GM19452 (cell line): Measurements from ENCODE around the gene STAT2.
"Not testable (repeated sequence)": the region's sequence is repeated elsewhere in the genome, so short reads cannot be mapped to it uniquely, and the experiment has no call there.

Experiments
- ATAC-seq: cut with Tn5 transposase; IDR thresholded peaks from one replicate; pipeline ENCODE4 v1.9.1; 2021; ENCODE audit not compliant: unreplicated experiment

STAT2 gene

GRCh38 chr12:56332512-56333196 lies 27.3 kb downstream of the STAT2 start:
- ATAC-seq: no peak

DNA sequence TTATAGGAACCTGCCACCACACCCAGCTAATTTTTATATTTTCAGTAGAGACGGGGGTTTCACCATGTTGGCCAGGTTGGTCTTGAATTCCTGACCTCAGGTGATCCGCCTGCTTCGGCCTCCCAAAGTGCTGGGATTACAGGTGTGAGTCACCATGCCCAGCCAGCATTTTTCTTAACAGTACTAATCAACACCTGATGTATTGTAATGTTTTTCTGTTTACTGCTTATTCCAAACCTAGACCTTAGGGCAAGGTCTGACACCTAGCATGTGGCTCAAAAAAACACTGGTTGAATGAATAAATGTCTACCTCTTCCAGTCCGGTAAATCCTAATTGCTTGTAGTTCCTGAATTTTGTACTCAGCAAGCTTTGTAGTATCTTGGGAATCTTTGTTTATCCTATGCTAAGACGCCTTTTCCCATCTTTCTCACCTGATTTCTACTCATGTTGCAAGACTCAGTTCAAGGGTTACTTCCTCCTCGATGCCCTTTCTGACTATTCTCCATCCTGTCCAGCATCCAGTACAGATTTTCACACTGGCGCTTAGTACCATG lies 28.9 kb downstream of the STAT2 start:
- ATAC-seq: no peak

- ATAC-seq: no peak
Observed at GRCh38 chr12:56326533-56326932, 33.4 kb downstream of the STAT2 start.

DNA sequence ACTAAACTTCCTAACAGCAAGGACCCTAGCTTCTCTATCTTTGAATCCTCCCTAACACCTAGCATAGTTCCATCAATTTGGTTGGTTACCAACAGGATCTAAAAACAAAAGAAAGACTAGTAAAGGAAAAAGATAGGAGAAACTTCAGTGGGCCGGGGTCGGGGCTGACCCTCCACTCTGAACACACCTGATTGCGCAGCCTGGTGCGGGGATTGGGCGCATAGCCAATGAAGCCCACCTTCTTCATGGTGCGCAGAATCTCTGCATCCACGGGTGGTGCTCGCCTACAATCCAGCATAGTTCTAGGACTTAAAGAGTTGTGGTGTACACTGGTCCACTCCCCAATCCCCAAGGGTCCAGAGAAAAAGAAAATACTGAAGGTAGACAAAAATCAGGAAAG lies 33.8 kb downstream of the STAT2 start:
- ATAC-seq: no peak

- no peak for ATAC-seq
Observed at GRCh38 chr12:56324206-56324605, 35.7 kb downstream of the STAT2 start.

DNA sequence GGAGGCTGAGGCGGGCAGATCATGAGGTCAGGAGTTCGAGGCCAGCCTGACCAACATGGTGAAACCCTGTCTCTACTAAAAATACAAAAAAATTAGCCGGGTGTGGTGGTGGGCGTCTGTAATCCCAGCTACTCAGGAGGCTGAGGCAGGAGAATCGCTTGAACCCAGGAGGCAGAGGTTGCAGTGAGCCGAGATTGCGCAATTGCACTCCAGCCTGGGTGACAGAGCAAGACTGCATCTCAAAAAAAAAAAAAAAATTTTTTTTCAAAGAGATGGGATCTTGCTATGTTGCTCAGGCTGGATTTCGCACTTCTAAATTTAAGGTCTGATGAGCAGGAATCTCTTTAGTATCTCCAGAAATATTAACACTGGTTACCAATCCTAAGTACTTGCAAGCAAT lies 38.3 kb downstream of the STAT2 start:
- ATAC-seq: not testable (repeated sequence)

GRCh38 chr12:56321027-56321426 lies 38.9 kb downstream of the STAT2 start:
- no peak for ATAC-seq

DNA sequence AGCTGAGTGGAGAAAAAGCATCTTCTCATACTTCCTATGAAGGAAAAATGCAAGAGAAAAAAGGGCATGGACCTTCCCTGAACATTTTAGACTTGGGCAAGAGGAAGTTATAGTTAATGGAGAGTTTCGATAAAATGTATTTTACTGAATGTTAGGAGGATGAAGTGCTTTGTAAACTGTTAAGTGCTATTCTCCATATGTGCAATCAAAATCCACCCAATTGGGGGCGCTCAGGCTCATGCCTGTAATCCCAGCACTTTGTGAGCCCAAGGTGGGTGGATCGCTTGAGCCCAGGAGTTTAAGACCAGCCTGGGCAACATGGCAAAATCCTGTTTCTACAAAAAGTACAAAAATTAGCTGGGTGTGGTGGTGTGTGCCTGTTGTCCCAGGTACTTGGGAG lies 42.2 kb downstream of the STAT2 start:
- ATAC-seq: no peak

GRCh38 chr12:56315622-56316473 lies 44.1 kb downstream of the STAT2 start, which contains the start of gene CNPY2:
CNPY2 (minus strand) TSS chr12:56315988; CDS start chr12:56315217, 771 bp downstream.
- ATAC-seq: peak; percentile 88

DNA sequence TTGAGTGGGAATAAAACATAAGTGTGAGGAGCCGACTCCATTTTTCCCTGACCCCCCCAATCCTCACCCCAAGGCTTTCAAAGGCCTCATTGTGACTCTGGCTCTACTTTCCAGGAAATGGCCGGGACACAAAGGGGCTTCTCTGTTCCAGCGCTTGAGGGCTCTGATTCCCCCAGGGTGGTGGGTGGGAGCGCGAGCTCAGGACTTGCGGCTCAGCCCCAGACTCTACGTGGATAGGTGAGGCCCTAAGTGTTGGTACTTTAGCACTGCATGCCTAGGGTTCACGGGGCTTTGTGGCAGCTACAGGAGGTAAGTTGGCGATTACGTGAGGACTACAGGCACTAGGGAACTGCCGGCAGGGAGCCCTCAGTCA lies 44.7 kb downstream of the STAT2 start:
- ATAC-seq: no peak

GRCh38 chr12:56311003-56311402 lies 48.9 kb downstream of the STAT2 start:
- no peak for ATAC-seq

- ATAC-seq: no peak
Observed at GRCh38 chr12:56308714-56309113, 51.2 kb downstream of the STAT2 start.

- ATAC-seq: no peak
Observed at GRCh38 chr12:56307221-56307965, 52.5 kb downstream of the STAT2 start.

- no peak for ATAC-seq
Observed at GRCh38 chr12:56304872-56305590, 54.9 kb downstream of the STAT2 start.

GRCh38 chr12:56304276-56304675 lies 55.6 kb downstream of the STAT2 start:
- ATAC-seq: no peak

GRCh38 chr12:56300644-56301464 lies 59.1 kb downstream of the STAT2 start:
- no peak for ATAC-seq

- ATAC-seq: peak; percentile 91
Observed at GRCh38 chr12:56299853-56300643, 59.9 kb downstream of the STAT2 start, which contains the start of gene CS. CS (minus strand) TSS chr12:56300330; CDS start chr12:56300201, 129 bp downstream.

DNA sequence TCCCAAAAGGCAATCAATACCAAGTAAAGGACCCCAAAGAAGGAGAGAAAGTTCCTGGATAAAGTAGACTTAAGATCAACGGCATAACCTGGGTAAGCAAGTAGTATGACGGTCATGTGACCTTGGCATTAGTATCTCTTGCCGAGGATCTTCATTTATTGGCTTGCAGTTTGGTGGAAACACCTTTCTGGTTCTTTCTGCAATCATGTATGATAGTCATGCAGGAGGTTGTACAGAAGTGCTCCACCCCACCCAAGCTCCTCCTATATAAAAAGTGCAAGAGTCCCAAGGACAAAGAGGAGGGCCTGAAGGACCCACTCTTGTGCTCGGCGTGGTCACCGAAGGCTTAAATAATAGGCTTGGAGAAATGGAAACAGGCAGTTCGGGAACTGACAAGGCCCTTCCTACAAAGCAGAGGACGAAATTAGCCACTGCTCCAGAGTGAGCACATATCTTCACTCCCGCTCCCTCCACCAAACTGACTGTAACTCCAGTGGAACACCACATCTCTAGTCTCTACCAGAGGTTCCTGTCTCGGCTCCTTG lies 60.5 kb downstream of the STAT2 start:
- ATAC-seq: peak; percentile 2

- ATAC-seq: no peak
Observed at GRCh38 chr12:56298828-56299227, 61.1 kb downstream of the STAT2 start.
